Measurements from ENCODE around the gene MAB21L3.

Gene MAB21L3

DNA sequence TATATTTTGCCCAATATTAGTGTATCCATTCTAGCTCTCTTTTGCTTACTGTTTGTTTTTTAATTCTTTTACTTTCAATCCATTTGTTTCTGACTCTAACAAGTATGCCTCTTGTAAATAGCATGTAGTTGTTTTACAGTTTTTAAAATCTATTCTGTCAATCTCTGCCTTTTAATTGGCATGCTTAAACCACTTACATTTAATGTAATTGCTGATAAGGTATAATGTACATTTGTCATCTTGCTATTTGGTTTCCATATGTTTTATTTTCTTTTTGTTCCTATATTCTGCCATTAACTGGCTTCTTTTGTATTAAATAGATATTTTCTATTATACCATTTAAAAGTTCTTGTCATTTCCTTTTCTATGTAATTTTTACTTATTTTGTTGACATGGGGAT lies 16.2 kb upstream of the MAB21L3 start:
- no peak for DNase-seq (ENCODE audit: low read depth)
- no peak overlapping the region for H3K4me3 ChIP-seq (ENCODE audit: low read length)
- TF ChIP-seq, protein P1, sequence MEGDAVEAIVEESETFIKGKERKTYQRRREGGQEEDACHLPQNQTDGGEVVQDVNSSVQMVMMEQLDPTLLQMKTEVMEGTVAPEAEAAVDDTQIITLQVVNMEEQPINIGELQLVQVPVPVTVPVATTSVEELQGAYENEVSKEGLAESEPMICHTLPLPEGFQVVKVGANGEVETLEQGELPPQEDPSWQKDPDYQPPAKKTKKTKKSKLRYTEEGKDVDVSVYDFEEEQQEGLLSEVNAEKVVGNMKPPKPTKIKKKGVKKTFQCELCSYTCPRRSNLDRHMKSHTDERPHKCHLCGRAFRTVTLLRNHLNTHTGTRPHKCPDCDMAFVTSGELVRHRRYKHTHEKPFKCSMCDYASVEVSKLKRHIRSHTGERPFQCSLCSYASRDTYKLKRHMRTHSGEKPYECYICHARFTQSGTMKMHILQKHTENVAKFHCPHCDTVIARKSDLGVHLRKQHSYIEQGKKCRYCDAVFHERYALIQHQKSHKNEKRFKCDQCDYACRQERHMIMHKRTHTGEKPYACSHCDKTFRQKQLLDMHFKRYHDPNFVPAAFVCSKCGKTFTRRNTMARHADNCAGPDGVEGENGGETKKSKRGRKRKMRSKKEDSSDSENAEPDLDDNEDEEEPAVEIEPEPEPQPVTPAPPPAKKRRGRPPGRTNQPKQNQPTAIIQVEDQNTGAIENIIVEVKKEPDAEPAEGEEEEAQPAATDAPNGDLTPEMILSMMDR (conservative IDR thresholded peaks at IDR 0.05; ENCODE audit: low read depth, low read length) = no peak

DNA sequence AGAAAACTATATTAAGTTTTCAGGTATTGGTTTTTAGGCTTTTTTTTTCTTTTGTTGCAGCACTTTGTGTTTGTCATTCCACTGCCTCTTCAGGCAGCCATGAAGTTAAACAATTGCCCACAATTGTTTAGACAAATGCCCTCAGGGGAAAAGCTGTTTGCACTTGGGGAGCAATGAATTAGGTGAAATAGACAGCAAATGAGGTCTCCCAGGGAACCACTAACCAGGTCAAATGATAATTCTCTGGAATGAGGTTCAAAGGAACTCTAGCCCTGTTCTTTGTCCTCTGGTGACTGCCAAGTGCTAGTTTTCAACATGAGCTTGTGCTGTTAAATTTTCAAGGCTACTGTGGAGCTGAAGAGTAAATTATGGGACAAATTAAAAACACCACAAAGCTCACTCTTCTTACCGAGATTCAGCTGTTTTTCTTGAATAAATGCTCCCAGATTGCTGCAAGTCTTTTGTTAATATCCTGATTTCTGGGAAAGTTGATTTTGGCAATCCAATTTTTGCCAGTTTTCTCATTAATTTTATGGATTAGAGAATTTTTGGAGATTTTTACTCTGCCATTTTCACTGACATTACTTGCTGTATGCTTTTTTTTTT lies 15.1 kb upstream of the MAB21L3 start:
- H3K4me3 ChIP-seq (ENCODE audit: low read length) = no peak overlapping the region
- TF ChIP-seq, protein P1 (conservative IDR thresholded peaks at IDR 0.05; ENCODE audit: low read depth, low read length) = no peak
- DNase-seq (ENCODE audit: low read depth) = no peak

DNA sequence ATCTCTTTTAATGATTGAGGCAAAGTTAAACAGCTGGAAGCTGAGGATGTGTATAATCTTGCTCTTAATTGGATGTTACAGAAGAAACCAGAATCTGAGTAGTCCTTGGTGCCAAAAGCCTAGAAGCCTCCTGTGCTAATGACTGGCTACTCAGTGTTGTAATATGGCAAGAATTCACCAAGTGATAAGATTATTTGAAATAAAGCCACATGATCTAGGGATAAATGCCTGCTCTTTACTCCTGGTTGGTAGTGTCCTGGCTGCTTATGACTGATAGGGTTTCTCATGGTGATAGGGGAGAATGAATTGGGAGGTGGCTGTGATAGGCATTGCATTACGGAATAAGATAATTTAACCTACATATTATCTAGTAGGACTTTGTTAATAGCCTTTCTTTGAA lies 13.6 kb upstream of the MAB21L3 start:
- TF ChIP-seq, protein P1 (conservative IDR thresholded peaks at IDR 0.05; ENCODE audit: low read depth, low read length) = no peak
- H3K4me3 ChIP-seq (ENCODE audit: low read length) = no peak overlapping the region
- no peak for DNase-seq (ENCODE audit: low read depth)

DNA sequence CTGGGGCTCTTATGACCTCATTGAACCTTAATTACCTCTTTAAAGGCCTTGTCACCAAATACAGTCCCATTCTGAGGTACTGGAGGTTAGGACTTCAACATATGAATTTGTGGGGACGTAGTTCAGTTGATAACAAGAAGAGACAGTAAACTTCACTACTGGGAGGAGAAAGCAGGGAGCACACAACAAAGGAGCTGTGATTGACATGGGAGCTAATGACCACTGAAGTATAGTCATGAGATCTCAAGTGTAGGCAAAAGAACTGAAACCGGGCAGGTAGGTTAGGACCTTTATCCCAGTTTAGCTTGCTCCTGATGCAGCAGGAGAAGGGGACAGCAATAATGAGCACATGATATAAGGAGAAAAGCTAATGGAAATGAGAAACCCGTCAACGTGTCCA lies 11.8 kb upstream of the MAB21L3 start:
- no peak overlapping the region for H3K4me3 ChIP-seq (ENCODE audit: low read length)
- TF ChIP-seq, protein P1 (conservative IDR thresholded peaks at IDR 0.05; ENCODE audit: low read depth, low read length) = no peak
- DNase-seq (ENCODE audit: low read depth) = no peak

DNA sequence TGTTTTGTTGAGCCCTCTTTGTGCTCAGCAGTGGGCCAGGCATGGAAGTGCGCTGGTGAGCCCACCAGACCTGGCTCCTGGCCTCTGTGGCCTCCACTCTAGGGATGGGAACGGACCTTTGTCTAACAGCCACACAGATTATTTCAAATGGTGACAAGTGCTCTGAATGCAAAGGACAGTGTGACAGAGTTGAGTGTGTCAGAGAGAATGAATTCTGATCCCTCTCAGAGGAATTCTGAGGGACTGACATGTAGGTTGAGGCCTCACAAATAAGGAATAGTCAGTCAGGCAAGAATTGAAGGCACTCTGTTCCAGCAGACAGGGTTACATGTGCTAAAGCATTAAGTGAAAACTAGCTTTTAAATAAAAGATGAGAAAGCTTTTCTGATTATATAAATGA lies 11.3 kb upstream of the MAB21L3 start:
- no peak for DNase-seq (ENCODE audit: low read depth)
- H3K4me3 ChIP-seq (ENCODE audit: low read length) = no peak overlapping the region
- TF ChIP-seq, protein P1 (conservative IDR thresholded peaks at IDR 0.05; ENCODE audit: low read depth, low read length) = no peak

DNA sequence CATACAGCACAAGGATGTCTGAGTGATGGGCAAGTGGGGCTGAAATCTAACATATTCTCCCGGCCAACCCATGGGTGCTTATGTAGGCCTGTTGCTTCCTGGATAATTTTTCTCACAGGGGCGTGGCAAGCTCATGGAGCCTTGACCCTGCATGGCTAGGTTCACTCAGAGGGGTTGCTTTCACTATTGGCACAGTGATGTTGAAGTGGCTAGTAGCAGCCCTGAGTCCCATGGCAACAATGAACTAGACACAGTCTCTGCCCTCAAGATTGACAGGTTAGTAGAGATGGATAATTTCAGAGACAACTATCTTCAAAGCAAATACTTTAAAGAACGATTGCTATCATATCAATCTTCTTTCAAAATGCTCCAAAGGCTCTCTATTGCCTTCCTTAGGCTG lies 6.5 kb upstream of the MAB21L3 start:
- DNase-seq (ENCODE audit: low read depth) = no peak
- no peak overlapping the region for H3K4me3 ChIP-seq (ENCODE audit: low read length)
- TF ChIP-seq, protein P1 (conservative IDR thresholded peaks at IDR 0.05; ENCODE audit: low read depth, low read length) = no peak

DNA sequence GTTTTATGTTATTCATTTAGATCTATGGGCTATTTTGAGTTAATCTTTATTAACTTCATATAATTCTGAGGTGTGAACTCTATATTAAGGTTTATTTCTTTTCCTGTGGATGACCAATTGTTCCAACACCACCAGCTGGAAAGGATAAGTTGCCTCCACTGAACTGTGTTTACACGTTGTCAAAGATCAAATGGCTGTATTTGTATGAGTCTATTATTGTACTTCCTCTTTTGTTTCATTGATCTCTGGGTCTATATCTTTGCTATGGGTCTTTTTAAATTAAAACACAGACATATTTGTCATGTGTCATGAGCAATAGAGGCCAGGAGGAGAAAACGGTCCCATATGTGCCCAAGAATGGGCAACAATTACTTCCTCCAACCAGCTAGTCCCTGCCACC lies 5.2 kb upstream of the MAB21L3 start:
- no peak overlapping the region for H3K4me3 ChIP-seq (ENCODE audit: low read length)
- TF ChIP-seq, protein P1 (conservative IDR thresholded peaks at IDR 0.05; ENCODE audit: low read depth, low read length) = no peak

More for the DNA sequence above, 5.2 kb upstream of the MAB21L3 start:
- no peak for DNase-seq (ENCODE audit: low read depth)
